ENCODE results near the gene TWF1. TPM values are rescaled to one million over a fixed set of nuclear protein-coding genes. Genes with fewer than 3 reads are reported as not detected.
"Not testable (repeated sequence)": the region's sequence is repeated elsewhere in the genome, so short reads cannot be mapped to it uniquely, and the experiment has no call there.

The TWF1 gene
- total RNA-seq, 1 donor from 2014 or later = 68.4 TPM

DNA sequence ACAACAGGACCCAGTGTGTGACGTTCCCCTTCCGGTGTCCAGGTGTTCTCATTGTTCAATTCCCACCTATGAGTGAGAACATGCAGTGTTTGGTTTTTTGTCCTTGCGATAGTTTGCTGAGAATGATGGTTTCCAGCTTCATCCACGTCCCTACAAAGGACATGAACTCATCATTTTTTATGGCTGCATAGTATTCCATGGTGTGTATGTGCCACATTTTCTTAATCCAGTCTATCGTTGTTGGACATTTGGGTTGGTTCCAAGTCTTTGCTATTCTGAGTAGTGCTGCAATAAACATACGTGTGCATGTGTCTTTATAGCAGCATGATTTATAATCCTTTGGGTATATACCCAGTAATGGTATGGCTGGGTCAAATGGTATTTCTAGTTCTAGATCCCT is 54.8 kb downstream of the TWF1 start:
- intact Hi-C loops (cut with DNase I); ATAC-seq; DNase-seq (ENCODE audit: low spot score): not testable (repeated sequence)

DNA sequence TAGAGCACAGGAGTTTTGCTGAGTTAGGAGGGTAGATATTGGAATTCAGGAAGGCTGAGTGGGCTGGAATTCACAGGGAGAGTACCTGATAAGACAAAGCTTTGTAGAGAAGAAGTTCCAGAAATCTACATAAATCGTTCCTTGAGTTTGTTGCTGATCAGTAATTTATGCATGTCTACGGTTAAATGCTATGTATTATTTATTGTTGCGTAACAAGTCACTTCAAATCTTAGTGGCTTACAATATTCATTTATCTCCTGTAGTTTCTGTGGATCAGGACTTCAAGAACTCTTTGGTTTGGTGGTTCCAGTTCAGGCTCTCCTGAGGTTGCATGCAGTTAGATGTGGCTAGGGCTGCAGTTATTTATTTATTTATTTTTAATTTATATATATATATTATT is 55.3 kb downstream of the TWF1 start:
- DNase-seq (ENCODE audit: low spot score) (no peak), ATAC-seq (no peak)
- intact Hi-C loops (cut with DNase I) = no loop called here

DNA sequence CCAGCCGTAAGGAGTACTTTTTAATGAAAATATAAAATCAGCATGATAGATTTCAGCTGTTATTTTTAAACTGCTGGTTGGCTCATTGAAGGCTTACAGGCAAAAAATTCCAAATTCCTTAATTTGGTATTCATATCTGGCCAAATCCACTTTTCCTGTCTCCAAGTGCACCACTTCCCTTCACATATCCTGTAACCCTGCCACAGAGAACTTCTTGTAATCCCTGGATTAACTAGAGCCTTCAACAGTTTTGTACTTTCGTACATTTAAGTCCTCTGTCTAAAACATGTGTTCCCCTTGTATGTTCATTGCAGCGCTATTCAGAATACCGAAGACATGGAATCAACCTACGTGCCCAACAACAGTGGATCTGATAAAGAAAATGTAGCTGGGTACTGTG is 57.1 kb downstream of the TWF1 start:
- no peak for ATAC-seq
- DNase-seq (ENCODE audit: low spot score) = no peak
- intact Hi-C loops (cut with DNase I) = no loop called here

DNA sequence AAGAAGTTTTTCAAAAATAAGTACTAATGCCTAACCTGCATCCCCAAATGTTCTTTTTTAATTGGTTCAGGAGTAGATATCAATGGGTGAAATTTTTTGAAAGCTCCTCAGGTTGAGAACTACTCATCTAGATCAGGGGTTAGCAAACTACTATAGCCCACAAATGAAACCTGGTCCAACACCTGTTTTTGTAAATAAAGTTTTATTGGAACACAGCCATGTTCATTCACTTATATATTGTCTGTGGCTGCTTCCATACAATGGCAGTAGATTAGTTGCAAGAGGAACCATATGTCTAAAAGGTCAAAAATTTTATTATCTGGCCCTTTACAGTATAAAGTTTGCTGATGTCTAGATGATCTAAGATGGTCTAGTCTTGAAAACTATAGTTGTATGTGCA is 61.3 kb downstream of the TWF1 start:
- no peak for ATAC-seq
- DNase-seq (ENCODE audit: low spot score) = no peak
- intact Hi-C loops (cut with DNase I) = no loop called here

Other genes starting within 250 kb of the TWF1 start
- 15.7 TPM for gene PUS7L, start 47.5 kb downstream of the TWF1 start, total RNA-seq
- gene IRAK4, start 47.4 kb downstream of the TWF1 start, total RNA-seq = 20.7 TPM
- 24.8 TPM for gene TMEM117, start 29.8 kb upstream of the TWF1 start, total RNA-seq